ENCODE measurements around the gene RICTOR.

RICTOR gene

GRCh38 chr5:39082995-39083394, 8.8 kb upstream of the RICTOR start:
- no peak for DNase-seq (ENCODE audit: low read depth)
- no peak for TF ChIP-seq CTCF (IDR thresholded peaks at IDR 0.05; ENCODE audit: low read depth, low read length, missing control alignments)
- H3K4me3 ChIP-seq (ENCODE audit: low read depth, low read length), result no peak overlapping the region

- no peak overlapping the region for H3K4me3 ChIP-seq (ENCODE audit: low read depth, low read length)
- TF ChIP-seq CTCF (IDR thresholded peaks at IDR 0.05; ENCODE audit: low read depth, low read length, missing control alignments), result peak; percentile 83
- DNase-seq (ENCODE audit: low read depth), result no peak
These were observed 6.5 kb upstream of the RICTOR start for GRCh38 chr5:39080597-39081204.

GRCh38 chr5:39080168-39080567, 6.0 kb upstream of the RICTOR start:
- no peak for DNase-seq (ENCODE audit: low read depth)
- H3K4me3 ChIP-seq (ENCODE audit: low read depth, low read length), result no peak overlapping the region
- no peak for TF ChIP-seq CTCF (IDR thresholded peaks at IDR 0.05; ENCODE audit: low read depth, low read length, missing control alignments)

- no peak for DNase-seq (ENCODE audit: low read depth)
- H3K4me3 ChIP-seq (ENCODE audit: low read depth, low read length), result no peak overlapping the region
- no peak for TF ChIP-seq CTCF (IDR thresholded peaks at IDR 0.05; ENCODE audit: low read depth, low read length, missing control alignments)
These were observed 4.9 kb upstream of the RICTOR start for GRCh38 chr5:39079147-39079546.

- no peak for DNase-seq (ENCODE audit: low read depth)
- H3K4me3 ChIP-seq (ENCODE audit: low read depth, low read length), result no peak overlapping the region; the same call in 1 of the 2 replicates
- TF ChIP-seq CTCF (IDR thresholded peaks at IDR 0.05; ENCODE audit: low read depth, low read length, missing control alignments), result no peak
These were observed 2.8 kb upstream of the RICTOR start for GRCh38 chr5:39076757-39077728.

- DNase-seq (ENCODE audit: low read depth), result no peak
- no peak overlapping the region; the same call in 1 of the 2 replicates for H3K4me3 ChIP-seq (ENCODE audit: low read depth, low read length)
- TF ChIP-seq CTCF (IDR thresholded peaks at IDR 0.05; ENCODE audit: low read depth, low read length, missing control alignments), result no peak
These were observed 2.0 kb upstream of the RICTOR start for GRCh38 chr5:39076101-39076756.
